NCI-H2196 (cell line): Measurements from ENCODE around the gene SPESP1.

Experiments used
- DNase-seq: peaks from one replicate; lab custom pipeline; 2025; ENCODE audit not compliant: unreplicated experiment; lab: John Stamatoyannopoulos, UW

SPESP1 gene

DNA sequence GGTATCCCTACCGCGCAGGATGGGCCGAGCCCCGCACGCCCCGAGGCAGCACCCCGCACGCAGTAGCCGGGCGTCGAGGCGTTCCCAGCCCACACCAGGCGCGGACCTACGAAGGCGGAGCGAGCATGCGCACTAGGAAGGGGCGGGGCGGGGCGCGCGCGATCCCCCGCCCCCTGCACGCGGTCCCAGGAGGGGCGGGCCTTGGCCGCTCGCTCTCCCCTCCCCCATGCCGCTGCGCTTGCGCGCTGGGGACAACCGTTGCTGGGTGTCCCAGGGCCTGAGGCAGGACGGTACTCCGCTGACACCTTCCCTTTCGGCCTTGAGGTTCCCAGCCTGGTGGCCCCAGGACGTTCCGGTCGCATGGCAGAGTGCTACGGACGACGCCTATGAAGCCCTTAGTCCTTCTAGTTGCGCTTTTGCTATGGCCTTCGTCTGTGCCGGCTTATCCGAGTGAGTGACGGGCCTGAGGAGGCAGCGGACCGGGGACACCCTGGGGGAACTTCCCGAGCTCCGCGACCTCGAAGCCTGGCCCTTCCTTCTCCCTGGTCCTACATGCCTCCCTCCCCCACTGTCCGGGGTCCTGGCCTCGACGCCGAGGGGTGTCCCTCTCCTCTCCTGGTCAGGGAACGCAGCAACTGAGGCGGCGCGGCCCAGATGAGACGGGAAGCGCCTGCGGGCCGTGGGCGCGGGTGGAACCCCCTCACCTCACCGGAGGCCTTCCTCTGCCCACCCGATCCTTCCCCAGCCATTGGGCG, at the start of gene SPESP1:
SPESP1 (plus strand) TSS at position 258 of the 755 bp plus-strand sequence; CDS start at position 387, 129 bp downstream.
- no peak for DNase-seq

DNA sequence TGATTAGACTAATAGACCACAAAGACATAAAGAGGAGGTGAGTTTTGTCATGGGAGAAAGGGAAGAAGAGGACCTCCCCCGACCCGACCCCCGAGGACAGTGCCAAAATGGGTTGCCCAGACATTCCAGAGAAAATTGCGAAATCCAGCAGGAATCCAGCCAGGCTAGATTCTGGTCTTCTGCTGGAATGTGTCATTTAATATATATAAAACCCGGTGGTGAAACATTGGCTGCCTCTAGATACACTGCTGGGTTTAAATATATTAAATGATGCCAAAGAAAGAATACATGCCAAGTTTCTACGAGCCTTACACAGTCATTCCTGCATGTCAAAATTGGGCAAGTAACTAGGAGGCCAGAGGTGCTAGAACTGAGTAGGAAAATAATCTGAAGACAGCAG, 45.3 kb upstream of the SPESP1 start:
- no peak for DNase-seq

DNA sequence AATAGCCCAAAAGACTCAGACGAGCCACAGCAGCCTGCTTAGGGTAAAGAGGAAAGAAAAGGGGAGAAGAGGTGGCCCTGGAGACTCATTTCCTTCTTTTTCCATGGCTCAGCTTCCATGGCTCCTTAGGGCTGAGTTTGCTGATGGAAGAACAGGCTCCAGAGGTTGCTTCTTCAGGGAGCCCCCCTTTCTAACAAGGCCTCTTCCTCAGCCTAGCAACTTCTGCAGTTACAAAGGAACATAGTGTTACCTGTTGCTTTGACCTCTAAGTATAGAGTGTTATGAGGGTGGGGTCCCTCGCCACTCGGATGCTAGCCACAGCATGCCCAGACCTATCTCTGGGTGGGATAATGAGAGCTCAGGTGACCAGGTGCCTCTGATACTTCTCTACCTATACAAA, 43.2 kb upstream of the SPESP1 start:
- DNase-seq: no peak

DNA sequence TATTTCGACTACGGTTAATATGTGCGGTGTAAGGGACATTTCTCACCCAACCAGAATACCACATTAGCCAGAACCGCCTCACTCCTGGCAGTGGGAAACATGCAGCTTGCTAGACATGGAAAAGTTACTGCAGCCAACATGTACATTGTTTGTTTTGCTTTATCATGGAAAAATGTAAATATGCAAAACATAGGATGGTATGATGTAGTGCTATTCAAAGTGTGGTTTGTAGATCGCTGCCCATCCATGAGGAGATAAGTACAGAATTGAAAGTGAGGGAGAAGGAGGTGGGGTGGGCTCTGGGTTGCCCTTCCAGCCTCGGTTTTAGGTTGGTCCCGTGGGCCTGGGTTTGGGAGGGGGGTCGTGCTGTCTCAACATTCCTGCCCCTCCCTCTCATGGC, 42.5 kb upstream of the SPESP1 start:
- no peak for DNase-seq

DNA sequence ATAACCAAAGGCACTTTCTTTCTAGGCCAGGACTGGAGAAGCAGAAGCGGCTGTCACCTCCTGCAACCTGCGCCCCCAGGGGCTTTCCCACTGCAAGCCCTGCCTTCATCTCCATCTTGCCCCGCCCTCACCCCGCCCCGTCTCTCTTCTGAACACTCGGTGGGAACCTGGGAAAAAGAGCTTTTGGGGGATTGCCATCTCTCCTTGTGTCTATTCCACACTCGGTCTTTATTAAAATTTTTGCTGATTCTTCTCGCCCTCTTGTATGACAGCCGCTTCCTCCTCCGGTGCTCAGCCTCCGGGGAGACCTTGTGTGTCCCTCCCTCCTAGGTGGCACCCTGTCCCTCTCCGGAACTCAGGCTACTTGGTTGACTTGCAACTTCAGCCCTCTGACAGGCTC, 41.9 kb upstream of the SPESP1 start:
- no peak for DNase-seq

DNA sequence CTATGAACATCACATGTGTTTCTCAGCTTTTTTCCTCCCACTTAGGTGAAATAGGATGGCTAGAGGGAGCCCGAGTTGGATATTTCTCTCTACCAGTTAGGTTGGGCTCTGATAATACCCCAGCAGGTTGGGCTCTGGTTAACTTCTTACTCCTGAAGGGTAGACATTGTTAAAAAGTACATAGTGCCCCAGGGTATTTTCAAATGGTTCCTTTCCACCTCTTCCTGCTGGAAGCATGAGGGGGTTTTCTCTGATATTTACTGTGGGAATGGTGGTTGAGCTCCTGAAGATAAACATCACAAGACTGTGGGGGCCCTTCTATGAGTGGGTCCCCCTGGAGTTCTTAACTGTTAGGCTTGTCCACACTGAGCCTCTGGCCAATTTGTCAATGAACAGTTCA, 36.1 kb upstream of the SPESP1 start:
- DNase-seq: no peak

DNA sequence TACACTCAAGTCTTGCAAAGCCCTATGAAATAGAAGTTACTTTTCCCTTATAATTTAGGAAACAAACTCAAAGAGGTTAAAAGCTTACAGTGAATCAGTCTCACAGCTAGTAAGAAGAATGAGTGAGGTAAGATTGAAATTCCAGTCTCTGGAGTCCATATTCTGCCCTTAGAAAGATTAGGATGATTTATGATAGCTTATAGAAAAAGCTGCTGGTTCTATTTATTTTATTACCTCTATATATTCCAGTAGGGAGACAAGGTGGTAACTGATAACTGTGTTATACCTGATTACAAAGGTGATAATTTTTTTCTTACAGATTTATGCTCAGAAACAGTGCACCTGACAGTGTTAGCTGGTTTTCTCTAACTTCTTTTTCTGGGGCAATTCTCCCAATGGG, 34.1 kb upstream of the SPESP1 start:
- no peak for DNase-seq

DNA sequence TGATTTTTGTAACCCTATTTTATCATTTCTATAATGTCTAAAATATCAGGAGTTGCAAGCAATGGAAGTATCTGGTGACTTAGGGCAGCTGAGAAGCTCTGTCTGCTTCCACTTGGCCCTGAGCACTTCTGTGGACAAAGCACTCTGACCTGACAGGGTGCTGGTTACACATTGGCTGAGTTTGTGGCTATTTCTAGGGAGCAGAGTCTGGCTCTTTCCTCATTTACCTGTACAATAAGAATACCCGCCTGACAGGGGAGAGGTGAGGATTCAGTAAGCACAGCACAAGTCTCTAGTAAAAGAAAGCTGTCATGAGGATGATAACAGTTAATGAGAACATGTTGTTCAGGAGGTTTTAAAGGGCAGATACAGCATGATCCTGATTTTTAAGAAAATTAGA, 33.3 kb upstream of the SPESP1 start:
- no peak for DNase-seq

DNA sequence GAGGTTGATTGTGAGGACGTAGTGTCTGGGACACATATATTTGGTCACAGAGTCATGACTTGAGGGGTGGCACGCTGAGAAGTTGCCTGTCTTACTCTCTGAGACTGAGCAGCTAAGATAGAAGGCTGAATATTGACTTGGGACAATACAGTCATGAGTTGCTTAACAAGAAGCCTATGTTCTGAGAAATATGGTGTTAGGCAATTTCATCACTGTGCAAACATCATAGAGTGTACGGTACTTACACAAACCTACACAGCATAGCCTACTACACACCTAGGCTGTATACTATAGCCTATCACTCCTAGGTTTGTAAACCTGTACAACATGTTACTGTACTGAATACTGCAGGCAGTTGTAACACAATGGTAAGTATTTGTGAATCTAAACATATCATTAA, 30.3 kb upstream of the SPESP1 start:
- no peak for DNase-seq

DNA sequence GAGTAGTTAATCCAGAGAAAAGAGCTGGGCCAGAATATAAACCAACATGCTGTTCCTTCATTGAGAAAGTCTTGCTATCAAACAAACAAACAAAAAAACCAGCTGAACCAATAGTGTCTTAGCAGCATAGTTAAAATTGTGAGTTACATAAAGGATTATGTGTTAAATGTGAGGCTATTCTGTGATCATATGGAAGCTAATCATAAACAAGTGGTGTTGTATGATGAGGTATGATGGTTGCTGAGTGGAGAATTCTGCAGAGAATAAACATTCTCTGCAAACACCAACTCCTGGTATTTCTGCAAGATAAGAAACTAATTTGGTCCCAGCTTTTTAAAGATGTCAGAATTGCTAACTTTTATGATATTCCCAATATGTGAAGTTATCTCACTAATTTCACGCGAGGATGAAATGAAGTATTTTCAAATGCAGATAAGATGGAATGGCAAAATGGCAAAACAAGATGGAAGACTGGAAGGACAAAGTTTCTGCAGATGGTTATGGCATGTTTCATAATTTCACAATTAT, 22.9 kb upstream of the SPESP1 start:
- no peak for DNase-seq

DNA sequence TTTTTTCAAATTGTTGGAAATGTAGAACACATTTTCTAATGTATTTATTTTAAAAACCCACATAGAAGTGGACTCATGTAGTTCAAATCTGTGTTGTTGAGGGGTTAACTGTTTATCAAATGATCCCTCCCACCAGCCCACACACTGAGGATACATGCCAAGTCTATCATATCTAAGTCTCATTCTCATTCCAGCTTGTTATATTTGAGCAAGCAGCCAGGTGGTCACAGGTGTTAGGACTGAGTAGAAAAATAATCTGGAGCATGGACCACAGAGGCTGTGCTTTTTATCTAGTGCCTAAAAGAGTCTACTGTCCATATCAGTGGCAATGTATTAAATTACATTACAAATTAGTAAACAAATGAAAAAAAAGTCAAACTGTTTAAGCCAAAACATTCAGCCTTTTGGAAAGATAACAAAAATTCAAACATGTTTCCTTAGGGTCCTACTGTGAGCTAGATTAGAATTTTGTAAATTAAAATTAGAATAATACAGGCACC, 20.7 kb upstream of the SPESP1 start:
- no peak for DNase-seq

DNA sequence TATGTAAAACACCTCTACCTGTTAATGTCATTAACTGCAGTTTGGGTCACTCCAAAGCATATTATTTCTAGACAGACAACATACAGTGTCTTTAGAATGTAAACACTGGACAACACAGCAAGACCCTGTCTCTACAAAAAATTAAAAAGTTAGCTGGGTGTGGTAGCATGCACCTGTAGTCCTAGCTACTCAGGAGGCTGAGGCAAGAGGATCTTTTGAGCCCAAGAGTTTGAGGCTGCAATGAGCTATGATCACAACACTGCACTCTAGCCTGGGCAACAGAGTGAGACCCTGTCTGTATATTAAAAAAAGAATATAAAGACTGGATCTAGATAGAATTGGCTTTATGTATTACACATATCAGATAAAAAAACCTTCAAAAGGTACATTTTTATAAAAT, 20.0 kb upstream of the SPESP1 start:
- no peak for DNase-seq

DNA sequence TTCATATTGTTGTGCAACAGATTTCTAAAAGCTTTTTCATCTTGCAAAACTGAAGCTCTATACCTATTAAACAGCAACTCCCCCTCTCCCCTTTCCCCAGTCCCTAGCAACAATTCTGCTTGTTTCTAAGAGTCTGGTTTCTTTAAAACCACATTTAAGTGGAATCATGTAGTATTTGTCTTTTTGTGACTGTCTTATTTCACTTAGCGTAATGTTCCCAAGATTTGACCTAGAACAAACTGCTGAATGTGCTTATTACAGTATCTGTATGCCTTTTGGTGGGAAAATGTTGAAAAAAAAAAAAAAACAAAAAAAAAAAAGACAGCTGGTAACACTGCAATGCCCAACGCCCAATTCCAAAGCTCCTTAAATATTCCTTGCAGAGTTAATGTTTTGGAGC, 19.5 kb upstream of the SPESP1 start:
- DNase-seq: no peak

DNA sequence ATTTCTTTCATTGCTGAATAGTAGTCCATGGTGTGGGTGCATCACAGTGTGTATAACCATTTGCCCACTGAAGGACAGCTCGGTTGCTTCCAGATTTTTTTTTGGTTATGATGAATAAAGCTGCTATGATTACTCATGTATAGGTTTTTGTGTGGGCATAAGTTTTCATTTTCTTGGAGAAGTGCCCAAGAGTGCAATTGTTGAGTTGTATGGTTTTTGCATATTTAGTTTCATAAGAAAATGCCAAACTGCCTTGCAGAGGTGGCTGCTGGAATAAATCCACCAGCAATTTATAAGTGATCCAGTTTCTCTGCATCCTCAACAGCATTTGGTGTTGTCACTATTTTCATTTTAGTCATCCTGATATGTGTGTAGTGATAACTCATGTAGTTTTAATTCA, 8.4 kb upstream of the SPESP1 start:
- DNase-seq: no peak

DNA sequence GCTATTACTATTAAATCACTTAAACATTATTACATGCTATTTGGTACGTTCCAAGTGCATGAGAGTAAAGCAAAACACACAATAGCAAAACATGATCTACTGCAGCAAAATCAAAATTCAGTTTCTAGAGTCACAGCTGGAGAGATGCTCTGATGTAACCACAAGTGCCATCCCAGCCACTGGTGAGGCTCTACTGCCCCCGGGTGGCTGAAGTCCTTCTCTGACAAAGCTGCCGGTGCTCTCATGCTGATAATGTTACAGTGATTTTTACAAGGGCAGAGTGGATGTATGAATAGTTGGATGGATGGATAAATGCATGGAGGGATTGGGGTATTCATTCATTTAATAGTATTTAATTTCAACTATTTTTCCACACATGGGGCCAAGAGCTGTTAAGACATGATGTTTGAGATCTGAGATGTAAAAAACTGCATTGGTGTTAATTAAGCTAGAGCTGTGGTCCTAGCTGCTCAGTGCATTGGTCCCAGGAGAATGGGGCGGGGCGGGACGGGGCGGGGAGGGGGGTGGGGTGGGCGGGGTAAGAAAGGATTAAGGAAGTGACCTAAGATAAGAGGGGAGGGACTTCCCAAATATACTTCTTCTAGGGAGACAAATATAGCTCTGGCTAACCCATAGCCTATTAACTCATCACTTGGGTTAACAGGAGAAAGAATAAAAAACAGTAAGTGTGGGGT, 5.3 kb upstream of the SPESP1 start:
- peak; percentile 55 for DNase-seq

DNA sequence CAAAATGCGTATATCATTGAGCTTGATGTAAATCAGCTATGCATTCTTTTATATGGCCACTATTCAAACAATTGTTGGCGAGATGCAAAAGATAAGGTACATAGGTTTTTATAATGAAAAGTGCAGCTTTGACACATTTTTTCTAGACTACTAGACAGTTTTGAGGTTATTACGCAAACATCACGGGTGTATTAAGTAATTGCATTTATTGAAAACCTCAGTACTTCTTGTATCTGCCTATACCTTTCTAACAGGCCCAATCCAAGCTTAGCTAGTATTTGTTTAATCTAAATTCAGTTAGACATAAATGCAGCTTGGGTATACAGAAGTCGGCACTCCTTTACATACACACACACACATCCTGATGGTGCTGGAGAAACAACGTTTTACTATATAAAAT, 2.7 kb downstream of the SPESP1 start:
- no peak for DNase-seq

DNA sequence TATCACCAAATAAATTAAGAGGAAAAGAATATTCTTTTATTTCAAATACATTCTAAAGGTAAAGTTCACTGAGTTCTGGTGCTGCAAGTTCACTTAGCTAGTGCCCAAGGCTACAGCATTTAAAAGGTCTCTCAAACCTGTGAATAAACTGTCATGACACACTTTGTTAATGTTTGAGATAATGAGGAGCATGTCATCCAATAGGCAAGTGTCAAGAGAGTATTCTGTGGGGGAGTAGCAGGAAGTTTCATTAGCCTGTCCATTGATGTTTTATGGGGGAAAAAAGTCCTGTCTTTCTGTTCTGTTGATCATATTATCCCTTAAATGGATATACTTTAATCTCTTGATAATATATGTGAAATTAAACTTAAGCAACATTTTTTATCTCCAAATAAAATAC, 4.0 kb downstream of the SPESP1 start:
- no peak for DNase-seq

DNA sequence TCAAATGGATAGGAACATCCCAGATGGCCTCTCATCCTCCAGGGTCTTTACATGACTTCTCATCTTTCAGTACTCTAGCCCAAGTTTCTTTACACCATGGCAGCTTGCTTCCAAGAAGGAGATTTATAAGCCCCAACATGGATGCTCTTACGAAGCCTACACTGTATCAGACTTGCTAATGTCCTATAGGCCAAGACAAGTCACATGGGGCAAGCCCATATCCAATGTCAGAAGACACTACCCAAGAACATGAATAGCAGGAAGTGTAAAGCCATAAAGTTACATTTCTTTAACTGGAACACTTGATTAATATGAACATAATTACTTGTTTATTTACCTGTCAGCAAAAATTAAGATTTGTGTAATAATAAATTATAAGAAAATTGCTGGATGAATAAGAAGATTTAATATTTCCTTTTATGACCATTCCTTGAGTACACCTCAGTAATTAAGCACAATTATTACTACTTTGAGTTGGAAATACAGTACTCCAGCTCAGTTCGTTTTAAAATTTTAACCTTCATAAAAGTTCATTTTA, 5.1 kb downstream of the SPESP1 start:
- DNase-seq: no peak

DNA sequence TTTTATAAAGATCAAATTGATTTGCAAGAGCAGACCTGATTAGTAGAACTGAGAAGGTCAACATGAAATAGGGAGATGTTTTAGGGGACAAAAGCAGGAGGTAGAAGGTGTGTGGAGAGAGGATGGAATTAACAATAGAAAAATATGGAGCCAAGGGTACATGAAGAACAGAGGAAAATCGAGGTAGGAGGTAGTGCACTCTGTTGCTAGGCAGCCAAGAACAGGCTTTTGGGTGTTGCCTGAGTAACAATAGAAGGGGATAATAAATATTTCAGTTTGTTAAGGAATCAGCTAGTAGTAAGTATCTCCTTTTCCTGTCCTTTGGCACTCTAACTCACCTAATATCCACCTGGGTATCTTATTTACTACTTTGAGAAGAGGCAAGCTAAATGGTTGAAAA, 9.2 kb downstream of the SPESP1 start:
- no peak for DNase-seq

DNA sequence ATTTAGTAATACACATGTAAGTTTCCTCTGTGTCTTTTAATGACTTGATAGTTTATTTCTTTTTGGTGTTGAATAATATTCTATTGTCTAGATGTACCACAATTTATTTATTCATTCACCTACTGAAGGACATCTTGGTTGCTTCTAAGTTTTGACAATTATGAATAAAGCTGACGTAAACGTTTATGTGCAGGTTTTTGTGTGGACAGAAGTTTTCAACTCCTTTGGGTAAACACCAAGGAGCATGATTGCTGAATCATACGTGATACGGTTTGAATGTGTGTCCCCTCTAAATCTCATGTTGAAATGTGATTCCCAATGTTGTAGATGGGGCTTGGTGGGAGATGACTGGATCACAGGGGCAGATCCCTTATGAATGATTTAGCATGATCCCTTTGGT, 21.5 kb downstream of the SPESP1 start:
- DNase-seq: no peak

DNA sequence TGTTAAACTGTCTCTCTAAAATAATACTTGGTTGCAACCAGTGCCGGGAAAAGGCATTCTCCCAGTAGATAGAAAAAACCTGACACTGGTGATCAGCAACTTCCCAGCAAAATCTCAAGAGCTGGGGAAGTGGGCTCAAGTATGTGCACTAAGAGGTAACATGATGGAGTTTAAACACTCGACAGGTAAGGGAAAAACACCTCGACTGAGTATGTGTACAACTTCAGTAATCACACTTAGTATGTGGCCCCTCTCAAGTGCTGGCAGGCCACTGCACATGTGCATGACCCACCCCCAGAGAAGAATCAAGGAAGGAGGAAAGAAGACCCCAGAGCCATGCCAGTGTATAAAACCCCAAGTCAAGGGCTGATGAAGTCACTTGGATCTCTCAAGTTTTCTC, 27.4 kb downstream of the SPESP1 start:
- no peak for DNase-seq

DNA sequence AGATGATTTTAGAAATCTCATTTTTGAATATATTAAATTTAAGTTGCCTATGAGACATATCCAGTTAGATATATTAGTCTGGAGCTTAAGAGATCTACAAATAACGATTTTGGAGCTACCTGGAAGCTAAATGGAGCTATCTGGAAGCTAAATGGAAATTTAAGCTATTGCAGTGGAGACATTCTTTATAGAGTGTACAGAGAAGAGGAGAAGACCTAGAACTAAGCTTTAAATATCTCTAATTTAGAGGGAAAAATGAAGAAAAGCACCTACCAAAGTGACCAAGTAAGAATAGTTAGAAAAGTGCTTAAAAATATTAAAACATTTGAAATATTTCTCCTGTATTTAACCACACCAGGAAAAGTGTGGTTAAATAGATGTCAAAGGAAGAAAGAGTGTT, 28.3 kb downstream of the SPESP1 start:
- DNase-seq: no peak
